GM18873 (cell line): ENCODE results near the gene SLIT2.

Experiments
- ATAC-seq: cut with Tn5 transposase; IDR thresholded peaks from one replicate; pipeline ENCODE4 v1.9.1; 2021; ENCODE audit warnings: mild to moderate bottlenecking, moderate library complexity, moderate number of reproducible peaks; ENCODE audit not compliant: unreplicated experiment, low FRiP score

The SLIT2 gene

DNA sequence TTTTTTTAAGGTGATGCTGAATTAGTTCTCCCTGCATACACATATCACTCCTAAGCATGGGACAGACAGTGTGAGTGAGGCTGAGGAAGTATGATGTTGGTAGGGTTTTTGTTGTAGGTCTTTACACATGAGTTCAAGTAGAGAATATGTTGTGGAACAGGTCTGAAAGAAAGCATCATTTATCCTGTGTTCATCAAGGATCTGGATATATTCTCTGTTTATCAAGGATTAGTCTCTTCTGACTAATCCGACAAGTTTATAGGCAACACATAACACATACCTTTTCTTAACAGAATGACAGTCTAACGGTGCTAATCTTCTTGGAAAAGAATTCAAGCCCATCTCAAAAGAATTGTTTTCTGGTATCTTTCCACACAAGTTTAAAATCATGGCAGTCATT lies 10.5 kb downstream of the SLIT2 start:
- ATAC-seq: no peak

DNA sequence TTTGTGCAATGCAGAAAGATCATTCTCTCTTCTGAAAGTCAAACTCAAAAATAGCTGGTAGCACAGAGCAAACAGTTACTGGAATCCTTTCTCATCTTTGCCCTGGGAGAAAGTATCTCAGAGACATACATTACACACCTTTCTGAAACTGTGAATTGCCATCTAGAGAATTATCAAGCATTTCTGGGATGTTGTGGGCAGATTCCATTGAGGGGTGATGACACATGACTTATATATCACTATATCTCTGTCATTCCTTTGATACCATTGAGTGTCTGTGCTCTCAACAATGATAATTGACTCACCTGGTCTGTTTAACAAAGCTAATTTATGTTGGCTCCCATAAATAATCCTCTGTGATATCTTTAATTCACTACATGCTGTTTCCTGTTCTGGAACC lies 13.0 kb downstream of the SLIT2 start:
- no peak for ATAC-seq

DNA sequence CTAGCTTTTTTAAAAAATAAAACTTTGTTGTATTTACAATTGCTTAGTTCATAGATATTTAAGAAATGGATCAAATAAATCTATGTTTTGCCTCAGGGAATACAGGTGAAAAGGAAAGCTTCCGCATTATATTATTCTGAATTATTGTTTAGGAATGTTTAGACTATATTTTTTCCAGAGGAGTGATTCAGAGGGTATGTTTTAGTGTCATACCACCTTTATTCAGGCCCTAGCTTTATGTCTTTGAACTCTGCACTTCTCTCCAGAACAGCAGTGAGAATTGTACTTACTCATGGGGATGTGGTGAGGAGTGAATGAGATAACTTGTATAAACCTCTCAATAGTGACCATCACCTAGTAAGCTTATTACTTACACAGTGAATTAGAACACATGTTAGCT lies 14.0 kb downstream of the SLIT2 start:
- no peak for ATAC-seq

DNA sequence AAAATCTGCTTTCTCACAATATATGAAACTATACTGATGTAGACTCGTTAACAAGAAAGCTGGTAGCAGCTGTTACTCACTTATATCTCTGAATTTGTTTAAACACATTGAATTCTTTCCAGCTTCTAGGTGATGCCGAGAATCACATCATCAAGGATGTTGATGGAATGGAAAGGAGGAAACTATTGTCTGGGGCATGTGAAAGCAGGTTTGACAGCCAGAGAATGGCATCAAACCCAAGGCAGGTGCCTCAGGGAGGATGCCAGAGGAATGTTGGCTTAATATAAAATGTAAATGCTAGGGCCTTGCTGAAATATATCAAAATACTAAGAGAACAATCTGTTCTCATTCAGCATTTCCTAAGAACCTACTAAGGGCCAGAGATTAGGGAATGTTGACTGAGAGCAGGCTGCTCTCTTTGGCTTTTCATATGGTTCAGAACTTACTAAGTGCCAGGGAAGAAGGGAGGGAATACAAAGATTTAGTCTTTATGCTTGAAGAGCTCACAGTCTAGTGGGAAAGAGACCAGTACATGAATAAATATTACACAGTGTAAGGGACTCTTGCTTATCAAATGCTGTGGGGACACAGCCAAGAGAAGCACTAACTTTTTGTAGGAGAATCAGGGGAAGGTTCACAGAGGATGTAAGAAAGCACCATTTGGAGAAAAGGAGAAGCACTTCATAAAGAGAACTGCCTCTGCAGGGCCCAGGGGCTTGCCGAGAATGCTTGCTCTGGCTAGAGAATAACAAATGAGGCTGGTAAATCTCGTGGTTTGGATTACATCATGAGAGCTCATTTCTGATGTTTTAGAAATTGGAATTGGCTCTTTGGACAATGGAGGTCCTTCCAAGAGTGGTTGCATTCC lies 14.7 kb downstream of the SLIT2 start:
- ATAC-seq: no peak

DNA sequence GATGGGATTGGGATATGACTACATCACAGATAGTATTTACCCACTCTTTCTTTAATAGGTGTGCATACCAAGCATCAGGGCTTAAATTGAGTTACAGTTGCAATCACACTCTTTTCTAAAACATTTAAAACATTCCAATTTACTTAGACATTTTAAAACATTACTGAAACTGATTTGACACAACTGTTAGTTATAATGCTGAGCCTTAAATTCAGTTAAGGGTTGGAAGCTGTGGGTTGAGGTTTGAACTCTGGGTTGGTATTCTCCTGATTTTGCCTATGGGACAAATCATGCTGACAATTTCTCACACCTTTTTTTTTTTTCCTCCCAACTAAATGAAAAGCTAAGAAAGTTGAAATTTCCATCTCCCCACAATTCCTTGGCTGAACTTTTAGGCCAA lies 16.3 kb downstream of the SLIT2 start:
- no peak for ATAC-seq

DNA sequence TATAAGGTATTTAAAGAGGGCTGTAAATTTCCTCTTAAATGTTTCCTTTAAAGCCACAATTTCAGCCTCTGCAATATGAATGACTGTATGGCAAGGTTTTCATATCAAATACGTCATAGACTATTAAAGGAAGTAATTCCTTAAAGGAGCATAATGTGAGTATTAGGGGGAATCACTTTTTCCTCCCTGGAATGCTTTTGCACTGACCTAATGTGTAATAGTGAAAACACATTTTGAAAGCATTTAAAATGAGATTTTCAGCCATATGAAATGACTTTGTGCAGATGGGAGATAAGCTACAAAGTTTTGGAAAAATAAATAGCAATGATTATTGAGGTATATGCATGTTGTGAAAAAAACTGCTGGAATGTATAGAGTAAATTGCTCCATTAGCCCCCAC lies 17.6 kb downstream of the SLIT2 start:
- no peak for ATAC-seq

DNA sequence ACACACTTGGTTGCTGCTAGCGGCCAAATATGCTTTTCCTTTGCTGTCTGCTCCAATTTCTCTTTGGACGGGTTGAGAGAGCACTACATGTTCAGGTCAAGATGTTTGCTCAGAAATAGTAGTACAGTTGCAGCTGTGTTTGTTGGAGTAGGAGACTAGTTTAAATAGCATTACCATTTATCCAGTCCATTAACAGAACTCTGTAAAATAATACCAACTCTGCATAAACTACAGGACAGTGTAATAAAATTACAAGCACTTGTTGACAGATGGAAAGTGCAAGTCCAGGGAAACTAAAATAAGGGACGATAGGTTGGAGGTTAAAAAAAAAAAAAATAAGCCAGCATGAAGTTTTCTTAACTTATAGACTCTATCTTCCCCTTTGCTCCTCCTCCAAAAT lies 20.2 kb downstream of the SLIT2 start:
- no peak for ATAC-seq

DNA sequence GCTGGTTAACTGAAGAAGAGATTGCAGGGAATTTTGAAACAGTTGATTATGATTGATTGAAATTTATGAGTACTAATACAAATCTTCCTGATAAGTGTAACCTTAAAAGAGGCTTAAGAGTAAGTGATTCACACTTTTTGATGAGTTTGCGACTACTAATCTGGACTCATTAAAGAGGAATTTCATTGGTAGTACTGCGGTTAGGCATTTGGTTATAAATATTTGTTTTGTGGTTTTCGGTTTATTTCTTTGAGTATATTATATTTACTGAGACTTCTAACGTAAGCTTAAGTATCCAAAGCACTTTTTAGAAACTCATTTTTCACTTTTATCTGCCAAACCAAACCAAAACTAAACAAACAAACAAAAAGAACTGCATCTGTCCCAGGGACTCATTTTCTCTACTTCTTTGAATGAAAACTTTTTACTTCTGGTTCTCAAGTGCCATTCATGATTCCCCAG lies 20.7 kb downstream of the SLIT2 start:
- ATAC-seq: no peak

DNA sequence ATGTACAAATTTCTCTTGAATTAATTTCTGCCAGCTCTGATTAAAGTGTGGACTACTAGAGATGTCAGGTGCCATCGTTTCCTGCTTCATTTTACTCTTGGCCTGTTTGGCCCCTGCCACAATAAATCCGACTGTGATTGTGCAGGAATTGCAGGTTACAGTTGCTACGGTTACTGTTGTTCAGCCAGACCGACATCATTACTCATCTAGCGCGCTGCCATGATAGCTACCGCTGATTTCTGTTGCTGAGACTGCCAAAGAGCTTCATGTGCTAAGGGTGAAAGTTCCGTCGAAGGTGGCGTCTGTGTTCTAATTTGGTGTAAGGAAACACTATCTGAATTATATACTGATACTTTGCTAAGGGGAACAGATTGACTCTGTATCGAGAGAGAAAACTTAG lies 22.1 kb downstream of the SLIT2 start:
- ATAC-seq: no peak

DNA sequence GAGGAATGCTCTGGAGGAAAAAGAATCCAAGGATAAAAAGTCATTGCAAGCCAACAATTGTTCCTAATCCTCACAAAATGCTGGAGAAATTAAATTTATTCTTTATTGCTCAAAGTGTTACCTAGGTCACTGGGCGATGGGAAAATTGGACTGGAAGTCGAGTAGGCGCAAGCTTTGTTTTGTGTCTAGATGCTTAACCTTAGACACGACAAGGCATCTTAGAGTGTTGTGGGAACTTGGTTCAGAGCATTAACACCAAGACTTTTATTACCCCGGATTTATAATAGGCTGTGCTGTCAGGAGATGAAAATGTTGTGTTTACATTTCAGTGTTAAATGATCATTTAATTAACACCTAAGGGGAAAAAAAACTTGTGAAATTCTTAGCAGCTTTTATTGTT lies 25.1 kb downstream of the SLIT2 start:
- no peak for ATAC-seq

DNA sequence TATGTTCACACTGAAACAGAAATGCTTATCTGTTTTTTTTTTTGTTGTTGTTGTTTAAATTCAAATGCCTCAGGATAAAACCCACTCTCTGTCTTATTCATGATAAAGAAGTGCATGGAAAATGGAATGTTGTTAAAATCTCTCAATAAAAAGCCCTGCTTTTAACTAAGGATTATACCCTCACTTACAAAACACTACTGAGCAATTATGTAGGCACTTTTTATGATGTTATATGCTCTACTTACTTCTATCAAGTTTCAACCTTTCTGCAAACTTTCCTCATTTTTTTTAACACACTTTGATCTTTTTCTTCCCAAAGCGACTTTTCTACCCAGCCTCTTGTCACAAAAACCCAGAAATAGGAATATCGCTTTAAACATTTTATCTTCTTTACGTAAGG lies 26.5 kb downstream of the SLIT2 start:
- no peak for ATAC-seq

DNA sequence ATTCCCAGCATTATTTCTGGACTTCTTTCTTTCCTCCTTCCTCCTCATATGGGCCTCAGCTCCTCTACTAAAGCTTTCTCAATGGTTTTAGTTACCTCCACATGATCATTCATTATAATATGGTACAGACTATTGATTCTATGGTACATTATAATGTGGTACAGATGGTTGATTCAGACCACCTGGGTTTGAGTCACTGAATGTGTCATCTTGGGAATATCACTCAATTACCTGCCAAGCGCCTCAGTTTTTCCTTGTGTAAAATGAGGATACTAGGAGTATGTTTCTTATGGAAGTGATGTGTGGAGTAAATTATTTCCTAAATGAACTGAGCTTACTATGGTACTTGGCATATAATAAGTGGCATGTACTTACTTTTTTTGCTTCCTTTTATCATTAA lies 27.7 kb downstream of the SLIT2 start:
- no peak for ATAC-seq

DNA sequence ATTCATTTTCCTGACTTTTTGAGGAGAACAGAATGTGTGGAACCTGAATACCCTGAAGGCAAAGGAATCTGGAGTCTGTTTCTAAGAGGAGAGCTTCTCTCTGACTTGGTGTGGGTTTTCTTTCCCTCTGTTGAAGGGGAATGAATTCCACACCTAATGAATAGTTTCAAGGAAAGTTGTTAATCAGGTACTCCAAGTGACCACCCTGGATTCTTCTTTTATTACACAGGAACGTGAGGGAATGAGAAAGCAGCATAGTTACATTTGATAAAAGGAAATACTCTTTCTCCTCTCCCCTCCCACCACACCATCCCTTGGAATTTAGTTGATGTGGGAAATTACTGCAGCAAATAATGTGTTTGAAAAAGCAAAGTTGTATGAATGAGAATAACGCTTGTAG lies 29.7 kb downstream of the SLIT2 start:
- no peak for ATAC-seq

DNA sequence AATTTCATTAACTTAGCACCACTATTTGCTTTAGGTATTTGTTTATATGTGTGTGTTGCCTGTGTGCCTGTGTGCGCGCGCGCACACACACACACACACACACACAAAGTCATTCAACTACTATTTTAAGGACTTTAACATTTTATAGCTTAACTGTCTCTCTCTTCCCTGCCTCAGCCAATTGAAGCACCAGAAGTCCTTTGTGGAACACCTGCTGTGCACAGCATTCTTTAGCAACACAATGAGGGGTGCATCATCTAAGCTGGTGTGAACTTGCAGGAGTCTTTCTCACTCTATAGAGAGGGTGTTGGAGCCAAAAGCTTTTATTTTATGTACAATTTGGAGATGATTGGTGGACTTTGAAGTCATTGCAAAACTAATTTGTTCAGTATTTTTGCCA lies 31.3 kb downstream of the SLIT2 start:
- ATAC-seq: no peak

DNA sequence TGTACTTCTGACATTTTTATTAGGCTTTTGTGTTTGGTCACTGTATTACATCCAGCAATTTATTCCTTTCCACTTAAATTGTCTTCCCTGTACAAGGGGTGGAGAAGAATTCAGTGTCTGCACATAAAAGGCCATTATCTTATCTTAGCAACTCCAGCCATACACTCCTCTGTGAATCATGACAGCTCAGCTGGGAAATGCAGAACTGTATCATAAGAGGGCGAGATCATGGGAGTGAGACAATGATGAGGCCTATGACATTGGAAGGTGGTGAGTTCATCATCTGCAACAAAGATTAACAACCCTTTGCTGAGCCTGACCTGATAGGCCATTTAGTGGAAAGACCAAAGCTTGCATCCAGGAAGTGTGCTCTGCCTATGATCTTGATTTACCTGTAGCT lies 33.3 kb downstream of the SLIT2 start:
- ATAC-seq: no peak

DNA sequence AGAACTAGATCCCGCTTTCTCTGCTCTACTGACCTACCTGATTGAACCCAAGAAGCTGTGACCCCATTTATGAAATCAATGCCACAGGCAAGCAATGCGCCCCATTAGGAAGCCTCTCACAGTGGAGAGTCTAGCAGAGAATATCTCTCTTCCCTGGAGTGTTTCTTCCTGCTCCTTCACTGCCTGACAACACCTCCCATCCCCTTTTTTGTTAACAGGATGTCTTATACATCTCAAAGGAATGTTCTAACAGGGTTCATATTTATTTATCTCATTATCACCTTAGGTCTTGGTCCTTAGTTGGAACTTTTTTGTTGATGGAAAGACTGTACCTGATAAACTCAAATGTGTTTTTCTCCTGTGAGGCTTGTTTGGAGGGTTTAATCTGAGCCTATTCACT lies 35.5 kb downstream of the SLIT2 start:
- no peak for ATAC-seq

DNA sequence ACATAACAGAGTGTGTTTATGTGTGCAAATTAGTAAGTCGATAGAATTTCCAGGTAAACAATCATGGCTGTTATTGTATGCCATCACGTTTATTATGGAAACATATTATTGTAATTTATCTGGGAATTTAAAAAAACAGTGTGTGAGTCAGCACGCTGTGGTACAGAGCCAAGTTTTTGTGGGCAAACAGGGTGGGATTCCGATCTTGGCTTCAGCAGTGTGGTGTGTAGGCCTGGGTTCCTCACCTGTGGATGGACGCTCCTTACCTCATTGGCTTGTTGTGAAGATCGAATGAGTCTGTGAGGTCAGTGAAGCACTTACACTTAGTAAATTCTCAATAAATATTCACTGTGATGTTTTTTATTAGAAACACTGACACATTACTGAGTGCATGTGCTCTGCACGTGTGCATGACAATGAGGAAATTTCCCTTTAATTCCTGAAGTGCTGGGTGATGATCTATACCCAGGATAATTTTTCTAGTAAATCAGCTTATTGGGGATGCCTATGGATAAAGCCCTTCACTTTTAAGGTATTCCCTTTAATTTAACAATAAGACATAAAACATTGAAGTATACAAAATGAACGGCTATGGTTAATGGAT lies 36.4 kb downstream of the SLIT2 start:
- ATAC-seq: no peak

DNA sequence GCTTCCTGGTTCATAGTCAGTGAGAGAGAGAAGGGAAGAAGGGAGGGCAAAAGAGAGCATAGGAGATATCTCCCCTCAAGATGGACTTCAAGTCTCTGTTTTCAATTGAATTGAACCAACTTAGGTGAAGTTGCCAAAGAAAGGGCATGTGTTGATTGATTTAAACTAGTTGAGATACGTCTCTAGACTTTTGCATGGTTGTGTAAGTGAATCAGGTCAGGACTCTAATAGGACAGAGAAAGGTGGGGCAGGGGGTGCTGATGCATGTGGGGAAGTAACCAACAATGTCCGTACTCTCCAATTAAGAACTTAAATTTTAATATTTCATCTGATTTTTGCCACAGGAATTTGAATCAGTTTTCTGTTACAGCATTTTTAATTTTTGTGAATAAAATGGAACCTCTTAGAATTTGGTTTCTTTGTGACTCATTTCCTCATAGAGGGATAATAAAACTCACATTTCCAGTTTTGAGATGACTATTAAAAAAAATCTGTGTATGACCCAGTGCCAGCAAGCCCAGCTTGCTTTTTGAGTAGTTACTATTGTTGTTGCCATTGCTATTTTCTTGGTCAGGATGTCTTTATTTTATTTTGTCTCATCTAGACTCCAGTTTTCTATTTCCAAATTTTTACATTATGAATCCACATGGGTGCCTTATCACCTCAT lies 37.3 kb downstream of the SLIT2 start:
- ATAC-seq: no peak

DNA sequence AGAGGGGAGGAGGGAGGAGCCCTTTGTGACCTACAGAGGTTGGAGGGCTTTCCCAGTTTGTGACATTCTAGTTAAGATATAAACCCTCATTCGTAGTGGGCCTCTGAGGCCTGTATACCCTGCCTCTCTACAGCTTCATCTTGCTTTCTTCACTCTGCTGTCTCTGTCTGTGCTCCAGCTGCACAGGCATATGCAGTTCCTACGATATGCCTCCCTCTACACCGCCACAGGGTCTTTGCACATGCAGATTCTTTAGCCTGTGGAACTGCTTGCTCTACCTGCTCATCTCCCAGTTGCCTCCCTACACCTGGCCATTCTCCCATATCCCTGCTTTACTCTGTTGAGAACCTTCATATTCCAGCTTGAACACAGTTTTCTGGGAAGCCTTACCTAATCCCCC lies 38.1 kb downstream of the SLIT2 start:
- ATAC-seq: no peak

DNA sequence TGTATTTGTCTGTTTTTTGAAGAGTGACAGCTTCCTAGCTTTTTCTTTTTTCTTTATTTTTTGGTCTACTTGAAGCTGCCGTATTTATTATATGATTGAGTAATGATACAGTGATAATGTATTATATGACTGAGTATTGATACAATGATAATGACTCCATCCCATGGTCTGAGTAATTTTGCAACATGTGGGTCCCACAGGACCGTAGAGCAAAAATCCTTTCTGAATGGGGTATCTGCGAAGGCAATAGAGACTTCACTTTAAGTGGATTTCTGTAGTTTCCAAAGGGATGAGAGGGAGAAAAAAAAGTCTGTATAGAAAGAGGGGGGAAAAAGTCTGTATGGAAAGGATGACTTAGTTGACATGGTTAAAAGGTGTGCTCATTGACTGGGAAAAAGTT lies 41.0 kb downstream of the SLIT2 start:
- no peak for ATAC-seq

DNA sequence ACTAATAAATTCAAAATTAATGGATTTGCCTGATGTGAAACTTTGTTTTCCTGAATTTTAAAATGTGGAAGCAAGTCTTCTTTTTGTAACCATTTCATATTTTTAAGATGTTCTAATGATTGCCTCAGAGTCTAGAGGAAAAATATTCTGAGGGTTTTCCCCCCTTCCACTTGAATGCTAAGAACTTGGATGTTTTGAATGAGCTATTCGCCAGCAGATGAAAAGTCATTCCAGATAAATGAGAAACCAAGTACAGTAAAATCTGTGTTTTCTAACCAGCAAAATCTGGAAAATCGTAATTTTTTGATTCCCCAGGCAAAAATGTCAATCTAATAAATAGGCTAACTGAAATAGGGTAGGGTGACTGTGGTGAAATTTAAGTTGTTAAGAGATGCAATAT lies 45.6 kb downstream of the SLIT2 start:
- no peak for ATAC-seq

DNA sequence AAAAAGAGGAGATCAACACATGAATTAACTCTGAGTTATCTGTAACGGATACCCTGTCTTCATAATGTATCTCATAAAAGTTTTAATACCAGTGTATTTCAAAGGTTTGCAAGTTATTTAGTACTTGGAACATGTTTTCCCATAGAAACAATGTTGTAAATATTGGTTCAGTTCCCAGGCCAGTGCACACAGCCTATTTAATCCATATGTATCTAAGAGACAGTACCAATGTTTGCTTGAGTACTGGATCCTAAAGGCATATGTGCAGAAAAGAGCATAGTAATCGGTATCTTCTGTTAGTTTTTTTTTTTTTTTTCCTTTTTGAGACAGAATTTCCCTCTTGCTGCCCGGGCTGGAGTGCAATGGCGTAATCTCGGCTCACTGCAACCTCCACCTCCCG lies 46.1 kb downstream of the SLIT2 start:
- ATAC-seq: no peak
